ENCODE data around the gene USP6NL.

DNA sequence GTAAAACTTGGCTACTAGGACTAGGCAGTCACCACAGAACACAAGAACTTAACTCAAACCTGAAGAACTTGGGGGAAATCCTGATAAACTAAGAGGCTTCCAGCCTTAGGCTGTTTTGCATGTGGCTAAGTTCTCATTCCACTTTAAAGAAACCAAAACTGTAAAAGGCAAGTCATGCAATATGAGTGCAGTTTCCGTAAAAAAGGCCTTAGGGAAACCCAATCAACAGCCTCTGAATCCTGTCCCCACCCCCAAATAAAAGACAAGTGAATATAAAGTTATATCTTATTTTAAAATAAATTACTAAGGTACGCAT, 95.1 kb downstream of the USP6NL start:
- no peak for TF ChIP-seq POLR2A (IDR thresholded peaks at IDR 0.05; ENCODE audit: control extremely low read depth in 1 of 2, low read depth in 2 of 2, low read length in 2 of 2)
- no peak for TF ChIP-seq CTCF (IDR thresholded peaks at IDR 0.05; ENCODE audit: control extremely low read depth in 1 of 3, insufficient read depth in 1 of 3, low read depth in 1 of 3, low read length in 3 of 3)
